Right renal pelvis (tissue), 4 donors: ENCODE data around the gene MSMB. TPM values are rescaled to one million over a fixed set of nuclear protein-coding genes. Genes with fewer than 3 reads are reported as not detected.
"Not testable (repeated sequence)": the region's sequence is repeated elsewhere in the genome, so short reads cannot be mapped to it uniquely, and the experiment has no call there.

Source experiments
- DNase-seq, 4 donors: peaks; one replicate each; pipeline ENCODE4 v3.0.0-alpha.2; 2013; ENCODE audit warnings: low read depth in 4 of 4, low spot score in 3 of 4, missing footprints in 1 of 4
- polyA plus RNA-seq, 4 donors: library from polyadenylated mRNA; unstranded; fragments of 120-200 nt; gene quantifications; one replicate each; pipeline ENCODE4 v1.2.1, GENCODE V29; 2013; ENCODE audit not compliant: insufficient read length in 4 of 4

MSMB gene
- polyA plus RNA-seq, 4 donors, result not detected

DNA sequence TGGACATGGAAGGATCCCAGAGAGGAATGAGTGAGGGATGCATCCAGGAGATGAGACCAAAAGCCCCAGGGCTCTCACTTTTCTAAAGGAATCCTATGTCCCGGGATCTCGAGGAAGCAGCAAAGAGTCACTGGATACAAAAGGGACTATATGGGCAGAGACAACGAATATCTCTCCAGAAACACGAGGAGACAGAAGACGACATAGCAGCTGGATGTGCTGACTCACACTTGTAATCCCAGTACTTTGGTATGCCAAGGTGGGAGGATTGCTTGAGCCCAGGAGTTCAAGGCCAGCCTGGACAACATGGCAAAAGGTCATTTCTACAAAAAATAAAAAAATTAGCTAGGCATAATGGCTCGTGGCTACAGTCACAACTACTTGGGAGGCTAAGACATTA, 24.7 kb upstream of the MSMB start:
- DNase-seq, result no peak

DNA sequence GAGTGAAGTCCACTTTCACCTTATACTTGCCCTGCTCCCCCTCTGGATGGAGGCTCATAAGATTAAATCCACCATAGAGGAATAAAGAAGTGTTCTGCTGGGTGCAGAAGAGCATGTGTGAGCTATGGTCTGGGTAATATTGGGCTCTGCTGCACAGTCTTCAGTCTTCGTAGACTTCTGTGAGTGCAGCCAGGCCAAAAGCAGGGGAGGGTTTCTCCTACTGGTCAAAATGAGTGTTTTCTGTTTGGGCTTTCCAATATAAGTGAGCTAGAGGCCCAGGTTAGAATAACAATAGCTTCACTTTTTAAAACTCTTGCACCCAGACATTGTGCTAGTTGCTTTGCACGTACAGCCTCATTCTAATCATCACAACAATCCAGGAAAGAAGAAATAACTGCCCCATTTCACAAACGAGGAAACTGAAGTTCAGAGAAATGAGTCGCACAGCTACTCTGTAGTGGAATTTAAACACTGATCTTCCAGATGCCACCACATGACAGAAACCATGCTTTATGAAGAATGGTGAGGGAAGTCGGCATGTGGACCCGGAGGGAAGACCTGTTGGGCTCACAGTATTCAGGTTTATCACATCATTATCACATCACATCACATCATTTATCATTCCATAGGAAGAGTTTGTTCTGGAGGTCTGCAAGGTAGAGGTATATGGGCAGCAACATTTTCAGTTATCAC, 23.8 kb upstream of the MSMB start:
- DNase-seq, result no peak

DNA sequence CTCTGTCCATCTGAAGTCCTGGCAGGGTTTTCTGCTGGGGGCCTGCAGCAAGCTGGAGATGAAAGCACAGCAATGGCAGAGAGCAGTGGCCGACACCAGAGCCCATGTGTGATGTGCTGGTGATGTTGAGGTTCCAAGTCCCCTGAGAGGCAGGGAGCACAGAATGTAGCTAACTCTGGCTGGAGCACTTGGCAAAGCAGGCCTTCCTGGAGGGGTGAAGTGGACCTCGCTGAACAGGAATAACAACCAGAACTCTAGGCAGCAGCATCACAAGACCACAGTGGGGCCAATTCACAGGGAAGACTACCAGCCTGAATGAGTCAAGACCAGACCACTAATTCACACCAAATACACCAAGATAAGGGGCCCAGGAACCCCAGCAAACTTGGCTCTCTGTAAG, 22.8 kb upstream of the MSMB start:
- no peak for DNase-seq

DNA sequence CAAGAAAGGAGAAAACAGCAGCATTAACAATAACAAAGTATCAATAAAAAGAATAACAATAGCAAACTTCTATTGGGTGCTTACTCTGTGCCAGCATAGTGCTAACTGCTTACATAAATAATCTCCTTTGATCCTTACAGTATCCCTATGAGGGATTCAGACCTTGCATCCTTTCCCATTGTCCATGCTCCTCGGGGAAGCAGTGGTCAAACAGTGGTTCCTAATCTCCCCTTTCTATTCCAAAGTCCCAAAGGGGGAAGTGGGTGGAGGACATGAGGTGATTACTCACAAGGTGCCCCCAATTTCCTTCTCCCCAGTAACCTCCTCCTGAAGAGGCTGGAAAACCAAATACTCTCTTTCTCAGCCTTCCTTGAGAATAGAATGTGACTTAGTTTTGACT, 22.0 kb upstream of the MSMB start:
- DNase-seq, result no peak

DNA sequence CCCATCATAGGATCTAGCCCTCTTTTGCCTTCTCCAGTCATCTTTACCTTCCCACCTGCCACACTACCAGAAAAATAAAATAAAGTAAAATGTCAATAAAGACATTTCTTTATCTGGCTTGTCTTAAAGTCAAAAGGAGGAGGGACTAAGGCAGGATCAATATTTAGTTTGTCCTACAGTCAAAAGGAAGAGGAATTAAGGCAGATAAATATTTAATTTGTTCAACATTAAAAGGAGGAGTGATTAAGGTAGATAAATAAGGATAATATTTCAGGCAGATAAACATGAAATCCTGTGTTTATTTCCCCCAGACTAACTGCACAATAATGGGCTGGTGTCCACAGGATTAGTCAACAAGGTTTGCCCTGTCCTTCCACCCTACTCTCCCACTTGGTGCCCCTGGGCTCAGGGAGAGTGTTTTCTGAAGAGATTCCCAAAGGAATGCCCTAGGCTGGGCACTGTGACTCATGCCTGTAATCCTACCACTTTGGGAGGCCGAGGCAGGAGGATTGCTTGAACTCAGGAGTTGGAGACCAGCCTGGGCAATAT, 18.3 kb upstream of the MSMB start:
- no peak for DNase-seq

DNA sequence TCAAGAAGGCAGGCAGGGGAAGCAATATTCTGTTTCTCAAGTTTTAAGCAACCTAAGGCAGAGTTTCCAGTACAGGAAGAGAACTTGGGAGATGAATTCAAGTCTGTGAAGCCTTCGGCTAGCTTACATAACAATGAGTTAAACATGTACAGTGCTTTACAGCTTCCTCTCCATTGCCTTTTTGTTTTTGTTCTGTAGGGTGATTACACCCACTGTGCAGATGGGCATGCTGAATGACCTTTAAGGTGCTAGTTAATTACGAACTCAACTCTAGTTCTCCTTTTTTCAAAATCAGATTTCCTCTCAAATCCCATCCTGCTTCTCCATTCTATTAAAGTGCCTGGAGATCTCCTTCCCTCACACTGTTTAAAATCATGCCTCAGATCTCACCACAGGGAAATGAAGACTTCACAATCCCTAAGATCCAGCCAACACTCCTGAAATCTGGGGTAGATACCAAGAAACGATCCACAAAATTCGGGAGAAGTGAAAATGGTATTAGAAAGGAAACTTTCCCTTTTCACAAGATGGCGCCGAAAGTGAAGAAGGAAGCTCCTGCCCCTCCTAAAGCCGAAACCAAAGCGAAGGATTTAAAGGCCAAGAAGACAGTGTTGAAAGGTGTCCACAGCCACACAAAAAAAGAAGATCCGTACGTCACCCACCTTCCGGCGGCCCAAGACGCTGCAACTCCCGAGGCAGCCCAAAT, 16.8 kb upstream of the MSMB start:
- no peak for DNase-seq

DNA sequence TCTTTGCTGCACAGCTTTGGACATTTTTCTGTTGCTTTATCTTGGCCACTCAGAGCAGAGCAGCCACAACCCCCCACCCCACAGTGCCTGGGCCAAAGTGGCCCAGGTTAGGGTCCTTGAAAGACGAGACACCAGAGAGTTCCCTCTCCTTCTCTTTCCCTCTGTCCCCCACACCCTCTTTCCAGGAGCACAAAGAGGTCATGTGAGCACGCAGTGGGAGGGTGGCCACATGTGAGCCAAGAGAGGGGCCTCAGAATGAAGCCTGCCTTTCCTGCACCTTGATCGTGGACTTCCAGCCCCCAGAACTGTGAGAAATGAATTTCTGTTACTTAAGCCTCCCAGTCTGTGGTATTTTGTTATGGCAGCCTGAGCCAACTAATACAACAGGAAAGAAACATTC, 14.6 kb upstream of the MSMB start:
- DNase-seq, result no peak

DNA sequence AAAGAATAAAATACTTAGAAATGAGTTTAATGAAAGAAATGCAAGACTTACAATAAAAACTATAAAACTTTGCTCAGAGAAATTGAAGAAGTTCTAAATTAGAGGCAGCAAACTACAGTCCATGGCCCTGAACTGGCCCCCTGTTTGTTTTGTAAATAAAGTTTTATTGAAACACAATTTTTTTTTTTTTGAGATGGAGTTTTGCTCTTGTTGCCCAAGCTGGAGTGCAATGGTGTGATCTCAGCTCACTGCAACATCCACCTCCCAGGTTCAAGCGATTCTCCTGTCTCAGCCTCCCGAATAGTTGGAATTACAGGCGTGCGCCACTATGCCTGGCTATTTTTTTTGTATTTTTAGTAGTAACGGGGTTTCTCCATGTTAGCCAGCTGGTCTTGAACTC, 11.9 kb upstream of the MSMB start:
- not testable (repeated sequence) for DNase-seq

DNA sequence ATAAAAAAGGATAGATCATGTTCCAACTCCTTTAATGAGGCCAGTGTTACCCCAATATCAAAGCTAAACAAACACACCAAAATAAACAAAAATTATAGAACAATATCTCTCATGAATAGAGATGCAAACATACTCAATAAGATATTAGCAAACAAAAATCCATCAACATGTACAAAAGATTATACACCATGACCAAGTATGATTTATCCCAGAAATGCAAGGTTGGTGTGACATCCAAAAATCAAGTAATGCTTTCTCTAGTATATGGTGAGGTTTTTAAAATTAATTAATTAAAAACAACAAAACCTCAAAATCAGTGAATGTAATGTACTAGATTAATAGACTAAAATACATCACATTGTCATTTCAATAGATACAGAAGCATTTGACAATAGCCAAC, 11.0 kb upstream of the MSMB start:
- DNase-seq, result no peak

DNA sequence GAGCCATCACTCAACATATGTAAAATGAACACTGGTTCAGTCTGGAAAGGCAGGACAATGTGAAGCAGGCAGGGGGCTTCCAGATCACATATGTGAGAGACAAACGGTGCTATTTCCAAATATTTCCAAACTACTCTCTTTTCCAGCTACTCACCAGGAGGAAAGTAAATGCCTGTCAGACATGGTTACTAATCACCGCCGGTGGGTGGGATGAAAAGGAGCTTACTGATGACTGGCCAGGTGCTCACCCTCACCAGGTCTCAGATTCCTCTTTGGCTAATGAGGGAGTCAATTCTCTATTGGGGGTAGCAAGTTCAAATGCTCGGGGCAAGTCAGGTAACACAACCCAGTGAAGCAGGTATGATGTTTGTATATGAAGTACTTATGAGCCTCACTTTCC, 9.7 kb upstream of the MSMB start:
- DNase-seq, result no peak

DNA sequence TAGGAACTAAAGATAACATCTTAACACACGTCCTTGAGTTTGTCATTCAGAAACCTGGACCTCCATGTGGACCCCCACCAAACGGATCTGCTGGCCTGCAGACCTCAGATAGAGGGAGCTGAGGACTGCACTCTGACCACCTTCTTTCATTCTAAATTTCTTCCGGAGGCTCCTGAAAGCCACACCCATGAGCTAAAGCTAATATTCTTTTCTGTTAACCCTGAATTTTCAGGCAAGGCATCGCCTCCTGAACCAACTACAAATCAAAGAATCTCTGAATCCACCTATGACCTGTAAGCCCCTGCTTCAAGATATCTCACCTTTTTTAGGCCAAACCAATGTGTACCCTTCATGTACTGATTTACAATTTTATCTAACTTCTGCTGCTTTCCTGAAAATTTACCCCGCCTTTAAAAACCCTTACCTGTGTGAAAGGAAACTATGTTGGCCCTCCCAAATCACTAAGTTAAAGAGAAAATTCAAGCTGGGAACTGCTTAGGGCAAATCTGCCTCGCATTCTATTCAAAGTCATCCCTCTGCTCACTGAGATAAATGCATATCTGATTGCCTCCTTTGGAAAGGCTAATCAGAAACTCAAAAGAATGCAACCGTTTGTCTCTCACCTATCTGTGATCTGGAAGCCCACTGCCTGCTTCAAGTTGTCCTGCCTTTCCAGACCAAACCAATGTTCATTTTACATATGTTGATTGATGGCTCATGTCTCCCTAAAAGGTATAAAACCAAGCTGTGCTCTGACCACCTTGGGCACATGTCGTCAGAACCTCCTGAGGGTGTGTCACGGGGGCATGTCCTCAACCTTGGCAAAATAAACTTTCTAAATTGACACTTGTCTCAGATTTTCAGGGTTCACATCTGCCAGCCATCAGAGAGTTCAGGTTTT, 7.7 kb upstream of the MSMB start:
- DNase-seq, result no peak

DNA sequence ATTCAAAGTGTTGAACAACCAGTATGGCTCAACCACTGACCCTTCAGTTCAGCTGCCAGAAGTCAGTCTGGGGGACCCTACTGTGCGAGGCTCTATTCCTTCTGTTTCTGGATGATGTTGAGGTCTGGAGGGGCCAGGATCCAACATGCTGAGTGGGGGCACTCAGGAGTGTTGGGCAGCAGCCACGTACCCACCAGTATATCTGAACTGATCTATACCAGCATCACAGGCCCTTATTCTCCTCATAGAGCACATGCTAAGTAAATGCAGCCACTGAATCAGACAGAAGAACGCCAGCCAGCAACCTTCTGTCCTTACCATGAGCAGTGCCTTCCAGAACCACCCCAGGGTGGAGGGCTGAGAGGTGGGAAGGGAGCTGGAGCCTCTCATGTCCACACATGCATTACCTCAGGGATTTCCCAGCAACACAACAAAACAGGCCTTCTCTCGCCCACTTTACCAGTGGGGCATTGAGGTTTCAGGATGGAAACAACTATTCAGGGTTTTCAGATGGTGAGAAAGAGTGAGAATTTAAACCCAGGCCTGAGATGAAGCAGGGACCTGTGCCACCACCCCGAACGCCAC, 6.8 kb upstream of the MSMB start:
- no peak for DNase-seq

DNA sequence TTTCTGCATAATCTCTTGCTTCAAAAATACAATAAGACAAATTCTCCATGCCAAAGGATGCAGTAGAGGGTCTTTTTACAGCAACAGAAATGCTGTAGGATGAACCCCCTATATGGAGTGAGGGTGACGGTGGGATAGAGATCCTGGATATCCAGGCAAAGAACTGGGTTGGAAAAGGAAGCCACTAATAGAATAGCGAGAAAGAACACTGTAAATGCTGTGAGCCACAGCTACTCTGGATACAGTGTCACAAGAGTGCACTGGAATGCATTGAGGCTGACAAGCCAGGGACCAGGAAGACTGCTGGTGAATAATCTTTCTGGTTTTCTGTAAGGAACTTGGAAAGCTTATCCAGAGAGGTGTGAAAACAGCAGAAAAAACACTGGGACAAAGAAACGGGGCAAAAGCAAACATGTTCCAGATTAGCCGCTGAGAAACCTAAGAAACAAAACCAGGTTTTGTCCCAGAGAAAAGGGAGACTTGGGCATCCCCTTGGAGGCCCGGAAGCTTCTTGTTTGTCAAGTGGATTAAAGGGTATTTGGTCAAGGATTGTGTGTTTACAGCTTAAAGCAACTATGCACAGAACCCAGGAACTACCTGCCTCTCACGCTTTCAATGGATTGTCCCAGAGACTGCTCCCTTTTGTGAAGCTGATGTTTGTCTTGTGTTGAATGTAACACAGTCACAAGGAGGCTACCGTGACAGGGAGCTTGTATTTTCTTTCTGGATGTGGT, 6.2 kb upstream of the MSMB start:
- DNase-seq, result no peak

DNA sequence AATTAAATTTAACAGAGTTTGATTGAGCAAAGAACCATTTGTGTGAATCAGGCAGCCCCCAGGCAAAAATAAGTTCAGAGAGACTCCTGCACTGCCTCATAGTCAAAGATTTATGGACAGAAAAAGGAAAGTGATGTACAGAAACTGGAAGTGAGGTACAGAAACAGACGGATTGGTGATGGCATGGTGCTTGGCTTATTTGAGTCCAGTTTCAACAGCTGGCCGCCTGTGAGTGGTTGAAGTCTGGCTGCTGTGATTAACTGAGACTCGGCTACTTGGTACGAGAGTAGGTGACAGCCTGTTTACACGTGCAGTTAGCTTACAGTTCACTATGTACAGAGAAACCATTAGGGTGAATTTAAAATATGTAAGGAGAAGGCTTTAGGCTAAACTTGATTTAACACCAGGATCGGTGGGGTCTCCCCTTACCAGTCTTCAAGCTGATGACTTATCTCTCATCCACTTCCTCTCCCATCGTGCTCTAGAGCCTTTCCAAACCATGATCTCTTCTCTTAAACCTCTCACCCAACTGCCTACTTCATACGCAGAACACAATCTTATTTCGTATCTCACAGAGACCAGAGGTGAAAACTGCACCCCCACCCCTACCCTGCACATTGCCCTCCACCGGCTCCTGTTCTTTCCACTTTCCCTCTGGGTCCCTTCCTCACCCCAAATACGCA, 5.0 kb upstream of the MSMB start:
- DNase-seq, result no peak

DNA sequence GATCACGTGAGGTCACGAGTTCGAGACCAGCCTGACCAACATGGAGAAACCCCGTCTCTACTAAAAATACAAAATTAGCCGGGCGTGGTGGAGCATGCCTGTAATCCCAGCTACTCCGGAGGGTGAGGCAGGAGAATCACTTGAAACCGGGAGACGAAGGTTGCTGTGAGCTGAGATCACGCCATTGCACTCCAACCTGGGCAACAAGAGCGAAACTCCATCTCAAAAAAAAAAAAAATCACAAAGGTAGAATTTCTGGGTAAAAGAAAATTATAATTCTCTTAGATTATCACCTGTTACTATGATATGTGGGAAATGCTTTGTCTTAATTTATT, 3.4 kb upstream of the MSMB start:
- not testable (repeated sequence) for DNase-seq

DNA sequence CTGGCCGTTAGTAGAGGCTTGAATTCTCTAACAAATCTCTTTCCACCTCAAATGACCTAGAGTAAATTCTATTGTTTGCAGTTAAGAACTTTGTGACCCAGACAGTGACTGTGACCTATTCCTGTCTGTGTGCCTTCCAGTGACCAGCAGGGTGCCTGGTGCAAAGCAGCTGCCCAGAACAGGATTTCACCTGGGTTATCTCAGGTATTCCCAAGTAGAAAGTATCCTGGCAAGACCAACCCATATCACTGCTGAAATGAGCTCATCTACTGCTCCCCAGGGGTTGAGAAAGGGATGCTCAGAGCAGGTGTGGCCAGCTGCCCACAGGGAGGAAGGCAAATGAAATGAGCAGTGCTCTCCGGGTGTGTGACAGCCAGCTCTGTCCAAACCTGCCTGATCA, 2.1 kb upstream of the MSMB start:
- no peak for DNase-seq

DNA sequence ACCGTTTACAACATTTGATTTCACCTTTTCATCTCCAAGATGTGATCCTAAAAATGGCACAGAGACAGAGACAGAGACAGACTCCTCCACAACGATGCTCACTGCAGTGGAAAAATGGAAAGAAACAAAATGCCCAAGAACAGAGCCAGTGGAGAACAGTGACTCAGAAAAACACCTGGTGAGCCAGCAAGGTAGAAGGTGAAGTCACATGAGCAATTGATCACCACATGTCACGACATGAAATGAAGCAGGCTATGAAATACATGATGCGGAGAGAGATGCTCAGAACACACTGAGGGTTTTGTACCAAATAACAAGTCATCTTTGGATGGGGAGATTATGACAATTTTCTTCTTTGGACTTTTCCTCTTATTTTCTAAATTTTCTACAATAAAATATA, 3.5 kb downstream of the MSMB start:
- DNase-seq, result no peak

DNA sequence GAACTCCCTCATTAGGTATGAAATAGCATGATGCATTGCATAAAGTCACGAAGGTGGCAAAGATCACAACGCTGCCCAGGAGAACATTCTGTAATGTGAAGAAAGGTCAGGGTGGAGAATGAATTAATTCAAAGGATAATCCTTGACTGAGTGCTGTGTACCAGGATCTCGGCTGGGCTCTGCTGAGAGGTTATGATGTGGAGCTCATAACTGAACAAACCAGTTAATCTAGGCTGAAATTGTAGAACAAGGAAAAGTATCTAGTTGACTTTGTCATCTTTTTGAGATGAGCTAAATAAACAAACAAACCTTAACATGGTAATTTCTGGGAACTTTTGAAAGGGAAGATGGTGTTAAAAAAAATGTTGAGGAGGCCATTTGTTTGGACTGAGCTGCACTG, 6.1 kb downstream of the MSMB start:
- no peak for DNase-seq

DNA sequence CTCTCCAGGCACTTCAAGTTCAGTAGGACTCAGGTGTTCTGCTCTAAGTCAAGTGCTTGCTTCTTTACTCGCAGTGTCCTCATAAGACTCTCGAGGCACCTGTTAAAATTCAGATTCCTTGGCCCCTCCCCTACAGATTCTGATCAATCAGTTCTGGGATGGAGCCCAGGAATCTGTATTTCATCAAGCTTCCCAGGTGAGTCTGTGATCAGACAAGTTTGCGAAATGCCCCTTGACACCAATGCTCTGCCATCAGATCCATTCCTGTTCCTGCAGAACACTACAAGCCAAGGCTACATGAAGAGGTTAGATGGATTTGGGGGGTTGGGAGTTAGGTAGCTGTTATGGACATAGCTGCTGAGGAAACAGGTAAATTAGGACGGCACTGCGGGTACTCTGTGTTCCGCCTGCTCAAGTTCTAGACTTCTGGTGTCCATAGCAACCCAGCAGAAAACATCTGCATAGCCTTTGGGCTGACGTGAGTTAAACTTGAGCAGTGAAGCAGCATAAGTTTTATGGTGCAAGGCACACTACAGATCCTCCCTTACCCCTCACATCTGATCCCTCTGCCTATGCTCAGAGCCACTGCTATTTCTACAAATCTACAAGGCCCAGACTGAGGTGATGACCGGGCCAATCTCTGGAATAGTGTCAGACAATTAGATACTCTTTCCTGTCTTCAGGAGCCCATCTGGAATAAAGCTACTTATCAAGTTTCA, 8.8 kb downstream of the MSMB start:
- DNase-seq, result peak in 2 of 4 donors; percentile 9 to 54
